Activated CD4-positive, alpha-beta T cell treated with anti-CD3 and anti-CD28 coated beads, Interleukin-2, amount 50 U/mL, for 24 hours (primary cell): ENCODE results near the gene KIAA1143.

Experiments used
- DNase-seq, 2 donors: peaks; one replicate each; pipeline ENCODE4 v3.0.0-alpha.2; 2020; ENCODE audit warnings: low read depth in 1 of 2, low spot score in 1 of 2

Gene KIAA1143

DNA sequence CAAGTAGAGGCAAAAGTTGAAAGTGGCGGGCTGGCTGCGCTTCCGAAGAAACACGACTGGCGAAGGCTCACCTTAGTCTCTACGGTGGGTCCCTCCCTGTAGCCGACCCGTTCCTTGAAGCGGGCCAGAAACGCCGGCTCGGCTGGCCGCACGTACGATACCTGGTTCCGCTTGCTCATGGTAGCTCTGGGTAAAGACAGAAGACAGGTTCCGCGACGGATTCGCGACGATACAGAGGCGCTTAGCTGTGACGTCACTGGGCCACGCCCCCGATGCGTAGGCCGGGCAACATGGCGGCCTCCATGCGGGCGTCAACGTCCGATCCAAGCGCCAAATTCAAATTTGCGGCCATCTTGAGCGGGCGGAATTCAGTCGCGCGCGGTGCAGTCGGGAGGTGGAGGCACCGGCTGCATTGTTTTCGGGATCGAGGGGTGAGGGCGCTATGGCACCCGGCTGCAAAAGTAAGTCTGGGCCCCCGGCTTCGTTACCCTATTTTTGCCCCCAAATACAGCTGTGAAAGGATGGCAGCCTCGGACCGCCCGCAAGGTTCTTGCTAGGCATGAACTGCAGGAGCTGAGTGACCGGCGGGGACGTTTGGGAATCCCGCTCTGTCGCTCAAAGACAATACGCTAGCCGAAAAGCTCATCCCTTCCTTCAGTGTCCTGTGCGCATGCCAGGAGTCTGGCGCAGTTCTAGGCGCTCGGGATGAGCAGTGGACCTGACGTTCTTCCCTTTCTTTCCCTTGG, at the start of gene KIAA1143, which contains the start of gene KIF15:
TSS of gene KIAA1143 (minus strand) at position 196 of the 746 bp plus-strand sequence. CDS start at position 179, 17 bp downstream.
TSS of gene KIF15 (plus strand) at position 371 of the 746 bp plus-strand sequence. CDS start at position 443, 72 bp downstream.
- DNase-seq, result peak; percentile 97 to 99

DNA sequence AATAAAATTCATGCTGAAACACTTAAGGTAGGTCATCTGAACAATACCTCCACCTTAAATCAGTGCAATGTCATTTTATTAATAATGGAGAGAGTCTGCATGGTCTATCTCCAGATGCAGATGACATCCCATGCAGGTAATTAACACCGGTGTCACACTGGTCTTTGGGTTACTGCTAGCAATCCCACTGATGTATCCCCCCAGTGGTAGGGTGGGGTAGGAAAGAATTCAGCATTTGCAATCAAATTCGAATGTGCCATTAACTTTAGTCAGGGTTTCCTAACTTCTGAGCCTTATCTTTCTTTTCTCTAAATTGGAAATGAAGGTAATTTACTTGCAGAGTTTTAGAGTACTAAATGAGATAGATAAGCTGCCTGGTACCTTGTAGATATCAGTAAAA, 44.5 kb upstream of the KIAA1143 start:
- DNase-seq, result no peak

DNA sequence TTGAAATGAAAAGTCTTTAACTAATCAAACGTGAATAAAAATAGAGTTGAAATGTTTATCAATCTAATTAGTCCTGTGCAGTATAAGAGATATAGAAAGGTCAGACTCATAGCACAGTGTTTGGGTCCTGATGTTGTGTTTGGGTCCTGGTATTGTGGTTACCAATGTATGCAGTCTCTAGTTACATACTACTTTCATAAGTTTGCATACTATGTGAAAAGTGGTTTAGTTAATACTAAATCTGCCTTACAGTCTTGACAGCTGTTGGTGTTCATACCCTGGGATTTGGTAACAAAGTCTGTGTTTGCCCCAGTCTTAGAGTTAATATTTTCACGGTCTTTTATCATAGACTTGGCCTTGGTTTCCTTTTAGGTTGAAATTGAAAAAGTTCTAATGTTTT, 41.9 kb upstream of the KIAA1143 start:
- no peak for DNase-seq

DNA sequence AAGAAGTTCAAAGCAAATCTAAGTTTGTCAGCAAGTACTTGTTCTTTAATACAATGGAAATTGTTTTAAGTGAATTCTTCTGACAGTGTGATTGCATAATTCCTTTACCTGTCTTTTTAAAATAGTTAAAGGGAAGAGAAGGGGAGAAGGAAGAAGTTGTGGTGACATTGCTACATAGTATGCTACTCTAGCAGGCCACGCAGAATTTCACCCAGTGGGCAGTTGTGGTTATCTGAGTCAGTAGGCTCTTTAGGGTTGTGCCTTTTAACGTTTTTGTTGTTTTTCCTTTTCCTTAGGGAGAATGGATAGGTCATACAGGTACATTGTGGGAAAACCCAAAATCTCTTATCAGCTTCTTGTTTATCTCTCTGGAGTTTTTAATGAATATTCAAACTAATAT, 40.6 kb upstream of the KIAA1143 start:
- DNase-seq, result no peak

DNA sequence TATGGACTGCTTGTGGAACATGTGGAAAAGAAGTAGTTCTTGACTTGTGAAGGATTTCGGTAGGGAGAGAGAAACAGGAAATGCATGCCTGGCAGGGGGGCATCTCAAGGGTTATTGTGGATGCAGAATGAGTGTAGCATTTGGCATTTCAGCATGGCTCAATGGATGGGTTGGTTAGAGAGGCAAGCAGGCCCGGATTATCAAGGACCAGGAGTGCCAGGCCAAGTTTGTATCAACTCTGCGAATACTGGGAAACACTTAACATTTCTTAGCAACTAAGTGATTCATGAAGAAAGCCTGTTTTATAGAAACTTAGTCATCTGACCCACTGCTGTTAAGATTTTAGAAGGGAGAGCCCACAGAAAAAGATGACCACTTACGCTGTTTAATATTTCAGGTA, 33.8 kb upstream of the KIAA1143 start:
- no peak for DNase-seq

DNA sequence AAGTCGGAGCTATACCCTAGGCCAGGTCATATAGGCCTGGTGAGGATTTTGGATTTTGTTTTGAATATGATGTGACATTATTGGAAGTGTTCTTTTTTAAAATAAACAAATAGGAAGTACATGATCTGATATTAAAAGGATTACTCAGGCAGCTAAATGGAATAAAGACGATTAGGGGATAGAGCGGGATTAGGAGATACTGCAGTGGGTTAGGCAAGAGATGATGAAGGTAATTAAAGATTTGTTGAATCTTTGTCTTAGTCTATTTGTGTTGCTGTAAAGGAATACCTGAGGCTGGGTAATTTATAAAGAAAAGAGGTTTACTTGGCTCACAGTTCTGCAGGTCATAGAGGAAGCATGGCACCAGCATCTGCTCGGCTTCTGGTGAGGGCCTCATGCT, 21.5 kb upstream of the KIAA1143 start:
- DNase-seq, result no peak

DNA sequence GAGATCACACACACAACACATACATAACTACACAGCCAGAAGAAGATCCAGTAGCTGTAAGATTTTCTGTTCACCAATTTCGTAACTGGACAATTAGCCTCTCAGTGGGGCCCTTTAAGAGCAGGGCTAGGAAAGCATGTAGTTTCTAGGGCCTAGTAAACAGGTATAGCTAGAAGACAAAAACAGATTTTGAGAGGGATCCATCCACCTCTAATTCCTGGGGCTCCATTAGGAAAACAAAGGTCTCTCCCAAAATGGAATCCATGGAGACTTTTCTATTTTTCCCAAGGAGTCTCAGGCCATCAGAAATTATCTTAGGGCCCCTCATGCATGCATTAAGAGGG, 10.7 kb upstream of the KIAA1143 start:
- DNase-seq, result no peak

DNA sequence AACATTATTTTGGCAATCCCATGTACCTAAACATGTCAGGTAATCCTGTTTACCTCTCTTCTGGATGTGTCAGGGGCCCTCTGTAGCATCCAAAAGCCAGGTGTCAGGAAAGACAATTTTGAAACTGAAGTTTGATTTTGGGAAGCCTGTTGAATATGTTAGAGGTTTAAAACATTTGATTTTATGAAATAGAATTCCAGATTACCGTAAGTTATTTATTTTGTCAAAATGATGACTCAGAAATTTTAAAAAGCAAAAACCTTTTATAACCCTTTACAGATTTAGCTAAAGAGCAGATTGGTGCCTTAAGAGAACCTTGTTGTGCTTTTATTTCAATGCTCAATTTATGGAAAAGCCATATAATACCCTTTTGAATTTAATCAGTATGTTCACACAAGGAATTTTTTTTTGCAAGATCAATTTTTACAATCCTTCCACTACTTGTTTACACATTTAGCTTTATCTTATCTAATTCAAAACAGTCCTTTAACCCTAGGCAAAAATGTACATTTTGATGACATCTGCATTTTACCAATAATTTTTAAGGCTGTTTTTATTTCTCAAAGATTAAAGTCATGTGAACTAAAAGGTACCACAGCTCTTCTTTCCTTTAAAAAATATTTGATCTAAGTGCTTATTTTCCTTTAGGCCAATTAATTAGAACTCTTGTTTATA, 10.1 kb upstream of the KIAA1143 start:
- DNase-seq, result no peak

DNA sequence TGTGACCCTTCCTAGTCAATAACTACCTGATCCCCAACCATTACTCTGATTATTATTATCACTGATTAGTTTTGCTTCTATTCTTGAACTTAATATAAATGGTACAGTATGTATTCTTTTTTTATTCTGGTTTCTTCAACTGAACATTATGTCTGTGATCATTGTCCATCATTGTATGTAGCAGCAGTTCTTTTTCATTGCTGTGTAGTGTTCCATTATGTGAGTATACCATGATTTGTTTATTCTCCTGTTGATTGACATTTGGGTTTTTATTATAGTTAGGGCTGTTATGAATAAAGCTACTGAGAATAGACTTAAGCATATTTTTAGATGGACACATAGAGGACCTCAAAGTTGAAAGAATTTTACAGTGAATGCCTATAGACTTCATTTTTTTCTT, 2.8 kb upstream of the KIAA1143 start:
- DNase-seq, result no peak

DNA sequence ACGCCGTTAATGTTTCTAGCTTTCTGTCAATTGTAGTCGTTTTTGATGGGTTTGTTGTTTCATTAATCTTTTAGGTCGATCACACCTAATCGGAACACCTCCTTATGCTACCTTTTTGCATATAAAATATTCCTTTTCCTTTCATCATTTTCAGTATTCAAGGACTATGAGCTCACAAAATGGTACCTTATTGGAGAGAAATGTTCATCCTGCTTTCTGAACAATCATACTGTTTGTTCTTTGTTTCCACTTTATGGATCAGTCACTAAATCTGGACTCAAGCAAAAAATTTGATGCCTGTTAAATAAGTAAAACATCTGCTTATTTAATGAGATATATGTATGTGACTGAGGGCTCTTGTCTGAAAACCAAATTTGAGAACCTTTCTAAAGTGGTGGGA, 1.3 kb upstream of the KIAA1143 start:
- no peak for DNase-seq

DNA sequence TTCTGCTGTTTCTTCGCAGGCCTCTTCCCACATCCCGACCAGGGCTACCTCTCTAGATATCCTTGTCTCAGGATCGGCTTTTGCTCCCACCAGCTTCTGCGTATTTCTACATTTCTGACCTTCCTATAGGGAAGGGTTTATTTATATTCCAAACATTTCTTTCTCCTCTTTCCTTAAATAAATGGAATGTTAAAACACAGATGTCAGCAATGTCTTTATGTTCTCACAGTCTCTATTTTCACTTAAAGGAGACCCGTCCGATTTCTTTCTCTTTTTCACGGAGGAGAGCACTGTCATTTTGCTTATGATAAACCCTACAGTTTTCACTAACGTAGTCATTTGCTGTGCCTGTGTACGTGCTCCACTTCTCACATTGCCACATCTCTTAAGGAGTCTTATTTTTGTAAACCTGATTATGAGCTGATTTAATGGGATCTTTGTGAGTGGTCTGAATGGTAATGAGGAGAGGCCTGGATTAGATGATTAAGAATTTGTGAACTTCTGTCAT, 805 bp upstream of the KIAA1143 start:
- DNase-seq, result no peak

DNA sequence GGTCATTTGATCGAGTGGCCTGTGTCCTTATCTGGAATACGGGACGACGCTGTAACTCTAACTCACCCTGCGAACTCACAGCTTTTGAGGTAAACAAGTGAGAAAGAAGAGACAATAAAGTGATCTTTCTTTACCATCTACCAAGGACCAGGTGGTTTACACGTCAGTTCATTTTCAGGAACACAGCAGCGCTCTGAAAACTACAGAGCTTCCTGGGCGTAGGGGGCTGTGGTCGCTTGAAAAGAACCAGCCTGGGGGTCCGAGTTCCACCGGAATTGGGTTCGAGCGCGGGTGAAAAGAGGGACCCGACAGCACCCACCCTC, 357 bp downstream of the KIAA1143 start:
- no peak for DNase-seq

DNA sequence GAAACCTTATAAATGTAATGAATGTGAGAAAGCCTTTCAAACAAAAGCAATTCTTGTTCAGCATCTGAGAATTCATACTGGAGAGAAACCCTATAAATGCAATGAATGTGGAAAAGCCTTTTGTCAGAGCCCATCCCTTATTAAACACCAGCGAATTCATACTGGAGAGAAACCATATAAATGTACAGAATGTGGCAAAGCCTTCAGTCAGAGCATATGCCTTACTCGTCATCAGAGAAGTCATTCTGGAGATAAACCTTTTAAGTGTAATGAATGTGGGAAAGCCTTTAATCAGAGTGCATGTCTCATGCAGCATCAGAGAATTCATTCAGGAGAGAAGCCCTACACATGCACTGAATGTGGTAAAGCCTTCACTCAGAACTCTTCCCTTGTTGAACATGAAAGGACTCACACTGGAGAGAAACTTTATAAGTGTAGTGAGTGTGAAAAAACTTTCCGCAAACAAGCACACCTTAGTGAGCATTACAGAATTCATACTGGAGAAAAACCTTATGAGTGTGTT, 26.7 kb downstream of the KIAA1143 start:
- no peak for DNase-seq

DNA sequence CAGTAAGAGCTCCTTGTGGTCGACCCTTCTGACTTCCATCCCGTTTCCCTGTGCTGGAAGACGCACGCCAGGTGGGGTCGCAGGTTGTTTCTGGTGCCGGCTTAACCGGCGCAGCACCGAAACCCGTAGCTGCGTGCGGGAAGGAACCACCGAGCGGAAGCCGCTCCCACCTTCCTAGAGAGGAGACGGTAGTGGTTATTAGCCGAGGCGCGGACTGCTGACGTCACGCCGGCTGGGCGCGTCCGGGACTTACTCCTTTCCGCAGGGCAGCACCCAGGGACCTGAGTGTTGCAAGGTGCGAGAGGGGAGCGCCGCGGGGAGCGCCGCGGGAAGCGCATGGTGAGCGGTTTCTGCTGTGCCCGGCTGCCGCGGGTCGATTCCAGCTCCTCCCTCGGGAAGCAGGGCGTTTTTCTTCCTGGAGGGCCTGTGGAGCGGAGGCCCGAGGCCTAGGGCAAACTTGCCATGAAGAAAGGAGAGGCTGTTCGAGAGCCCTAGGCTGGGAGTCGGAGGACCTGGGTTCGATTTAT, 32.0 kb downstream of the KIAA1143 start, which contains the start of gene ZNF501:
TSS of gene ZNF501 (plus strand) at position 252 of the 527 bp plus-strand sequence. CDS start 4,787 bp downstream, outside the sequence.
- peak; percentile 67 to 87 for DNase-seq

DNA sequence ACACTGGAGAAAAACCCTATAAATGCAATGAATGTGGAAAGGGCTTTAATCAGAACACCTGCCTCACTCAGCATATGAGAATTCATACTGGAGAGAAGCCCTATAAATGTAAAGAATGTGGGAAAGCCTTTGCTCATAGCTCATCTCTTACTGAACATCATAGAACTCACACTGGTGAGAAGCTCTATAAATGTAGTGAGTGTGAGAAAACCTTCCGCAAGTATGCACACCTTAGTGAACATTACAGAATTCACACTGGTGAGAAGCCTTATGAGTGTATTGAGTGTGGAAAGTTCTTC, 39.4 kb downstream of the KIAA1143 start:
- DNase-seq, result no peak

DNA sequence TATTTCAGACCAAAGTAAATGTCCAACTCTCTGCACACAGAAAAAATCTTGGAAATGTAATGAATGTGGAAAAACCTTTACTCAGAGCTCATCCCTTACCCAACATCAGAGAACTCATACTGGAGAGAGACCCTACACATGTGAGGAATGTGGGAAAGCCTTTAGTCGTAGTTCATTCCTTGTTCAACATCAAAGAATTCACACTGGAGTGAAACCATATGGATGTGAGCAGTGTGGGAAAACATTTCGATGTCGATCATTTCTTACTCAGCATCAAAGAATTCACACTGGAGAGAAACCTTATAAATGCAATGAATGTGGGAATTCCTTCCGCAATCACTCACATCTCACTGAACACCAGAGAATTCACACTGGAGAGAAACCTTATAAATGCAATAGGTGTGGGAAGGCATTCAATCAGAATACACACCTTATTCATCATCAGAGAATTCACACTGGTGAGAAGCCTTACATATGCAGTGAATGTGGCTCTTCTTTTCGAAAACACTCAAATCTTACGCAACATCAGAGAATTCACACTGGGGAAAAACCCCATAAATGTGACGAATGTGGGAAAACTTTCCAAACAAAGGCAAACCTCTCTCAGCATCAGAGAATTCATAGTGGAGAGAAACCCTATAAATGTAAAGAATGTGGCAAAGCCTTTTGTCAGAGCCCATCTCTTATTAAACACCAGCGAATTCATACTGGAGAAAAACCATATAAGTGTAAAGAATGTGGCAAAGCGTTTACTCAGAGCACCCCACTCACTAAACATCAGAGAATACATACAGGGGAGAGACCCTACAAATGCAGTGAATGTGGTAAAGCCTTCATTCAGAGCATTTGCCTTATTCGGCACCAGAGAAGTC, 40.0 kb downstream of the KIAA1143 start:
- DNase-seq, result no peak

DNA sequence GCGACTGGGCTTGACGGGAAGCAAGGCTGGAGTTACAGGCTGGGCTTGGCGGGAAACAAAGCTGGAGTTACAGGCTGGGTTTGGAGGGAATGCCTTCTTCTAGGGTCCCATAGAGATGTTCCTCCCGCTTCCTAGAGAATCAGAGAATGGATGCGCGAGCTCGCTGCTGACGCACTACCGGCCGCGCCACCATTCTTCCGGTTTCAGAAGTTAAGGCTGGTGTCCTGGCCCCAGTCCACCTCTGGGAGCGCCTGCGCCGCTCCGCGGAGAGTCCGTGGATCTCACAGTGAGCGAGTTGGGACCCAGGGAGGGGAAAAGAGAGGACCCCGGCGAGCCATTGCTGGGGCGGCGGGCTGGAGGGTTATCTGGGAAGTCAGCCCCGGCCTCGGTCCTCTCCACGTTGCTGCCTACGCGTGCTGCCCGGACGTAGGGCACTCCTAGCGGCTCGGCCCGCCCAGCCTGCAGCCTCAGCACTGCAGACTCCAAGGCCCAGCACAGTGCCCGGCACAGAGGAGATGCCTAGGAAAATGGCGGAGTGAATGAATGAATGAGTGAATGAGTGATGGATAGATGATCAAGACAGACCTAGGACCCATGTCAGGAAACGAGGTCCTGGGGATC, 48.9 kb downstream of the KIAA1143 start, which contains the start of gene ZNF502:
TSS of gene ZNF502 (plus strand) at position 206 of the 621 bp plus-strand sequence. CDS start 7,602 bp downstream, outside the sequence.
- peak; percentile 21 to 63 for DNase-seq
